Rectal smooth muscle tissue (tissue), 1 donor: ENCODE measurements around the gene MMP24OS.

Experiments
- H3K27ac ChIP-seq: one replicate; pipeline ENCODE4 v1.7.0; 2013; ENCODE audit warnings: low read depth, low read length, inconsistent platforms
- H3K27me3 ChIP-seq: one replicate; pipeline ENCODE4 v1.7.0; 2013; ENCODE audit warnings: low read length; ENCODE audit not compliant: control insufficient read depth, insufficient read depth
- H3K36me3 ChIP-seq: one replicate; pipeline ENCODE4 v1.7.0; 2013; ENCODE audit warnings: low read length; ENCODE audit not compliant: control insufficient read depth, insufficient read depth
- H3K4me1 ChIP-seq: one replicate; pipeline ENCODE4 v1.7.0; 2013; ENCODE audit warnings: low read length; ENCODE audit not compliant: control insufficient read depth, insufficient read depth
- H3K4me3 ChIP-seq: one replicate; pipeline ENCODE4 v1.7.0; 2013; ENCODE audit warnings: low read length
- H3K9ac ChIP-seq: one replicate; pipeline ENCODE4 v1.7.0; 2013; ENCODE audit warnings: low read length

The MMP24OS gene

GRCh38 chr20:35284992-35285805 is 7.3 kb upstream of the MMP24OS start:
- no peaks in the 10 kb centered on the region for H3K27me3 ChIP-seq
- peak overlapping the region; percentile 5 for H3K9ac ChIP-seq
- H3K4me3 ChIP-seq, result peak overlapping the region; percentile 72
- peaks cover 10% of the 10 kb centered on the region for H3K4me1 ChIP-seq
- H3K27ac ChIP-seq, result peak overlapping the region; percentile 79
- H3K36me3 ChIP-seq, result peaks cover 5% of the 10 kb centered on the region

- Histone ChIP-seq H3K27ac (peak within 1 kb of the TSS; percentile 79), H3K9ac (peak within 1 kb of the TSS; percentile 74), H3K4me1 (peaks cover 10% of the 10 kb centered on the region), H3K4me3 (peak within 1 kb of the TSS; percentile 72), H3K27me3 (no peaks in the 10 kb centered on the region), H3K36me3 (peaks cover 12% of the 10 kb centered on the region)
These were observed 6.5 kb upstream of the MMP24OS start, which contains the start of gene EIF6 for GRCh38 chr20:35284267-35284991. Gene EIF6, minus strand, starts transcription at chr20:35284772. Its CDS starts 285 bp downstream, at chr20:35284487.

GRCh38 chr20:35283441-35284266 is 5.7 kb upstream of the MMP24OS start:
- Histone ChIP-seq H3K36me3 (peaks cover 16% of the 10 kb centered on the region), H3K27ac (peak overlapping the region; percentile 79), H3K27me3 (no peaks in the 10 kb centered on the region), H3K4me3 (peak overlapping the region; percentile 72), H3K4me1 (peaks cover 10% of the 10 kb centered on the region), H3K9ac (peak overlapping the region; percentile 74)

GRCh38 chr20:35281506-35282101 is 3.7 kb upstream of the MMP24OS start:
- Histone ChIP-seq H3K4me3 (no peak overlapping the region), H3K36me3 (peaks cover 19% of the 10 kb centered on the region), H3K4me1 (peaks cover 10% of the 10 kb centered on the region), H3K27me3 (no peaks in the 10 kb centered on the region), H3K27ac (no peak overlapping the region), H3K9ac (no peak overlapping the region)

- peaks cover 10% of the 10 kb centered on the region for H3K4me1 ChIP-seq
- peaks cover 21% of the 10 kb centered on the region for H3K36me3 ChIP-seq
- H3K4me3 ChIP-seq, result no peak overlapping the region
- H3K9ac ChIP-seq, result no peak overlapping the region
- no peak overlapping the region for H3K27ac ChIP-seq
- H3K27me3 ChIP-seq, result no peaks in the 10 kb centered on the region
These were observed 2.6 kb upstream of the MMP24OS start for GRCh38 chr20:35280523-35280922.

GRCh38 chr20:35279533-35280174 is 1.7 kb upstream of the MMP24OS start:
- H3K36me3 ChIP-seq, result peaks cover 21% of the 10 kb centered on the region
- no peak overlapping the region for H3K4me3 ChIP-seq
- H3K9ac ChIP-seq, result no peak overlapping the region
- H3K27ac ChIP-seq, result no peak overlapping the region
- peaks cover 8% of the 10 kb centered on the region for H3K4me1 ChIP-seq
- H3K27me3 ChIP-seq, result no peaks in the 10 kb centered on the region

- peaks cover 8% of the 10 kb centered on the region for H3K4me1 ChIP-seq
- no peak overlapping the region for H3K9ac ChIP-seq
- no peaks in the 10 kb centered on the region for H3K27me3 ChIP-seq
- no peak overlapping the region for H3K27ac ChIP-seq
- H3K4me3 ChIP-seq, result no peak overlapping the region
- H3K36me3 ChIP-seq, result peaks cover 21% of the 10 kb centered on the region
These were observed 1.1 kb upstream of the MMP24OS start for GRCh38 chr20:35279040-35279439.

- H3K36me3 ChIP-seq, result peaks cover 21% of the 10 kb centered on the region
- H3K4me1 ChIP-seq, result no peaks in the 10 kb centered on the region
These were observed 795 bp downstream of the MMP24OS start for GRCh38 chr20:35277127-35277526.

GRCh38 chr20:35276408-35276807 is 1.5 kb downstream of the MMP24OS start:
- Histone ChIP-seq H3K9ac (no peak overlapping the region), H3K27ac (no peak overlapping the region), H3K36me3 (peaks cover 21% of the 10 kb centered on the region), H3K4me1 (no peaks in the 10 kb centered on the region), H3K27me3 (no peaks in the 10 kb centered on the region), H3K4me3 (peak overlapping the region; percentile 72)

More at GRCh38 chr20:35277127-35277526, 795 bp downstream of the MMP24OS start:
- peak overlapping the region; percentile 79 for H3K9ac ChIP-seq
- no peaks in the 10 kb centered on the region for H3K27me3 ChIP-seq
- H3K4me3 ChIP-seq, result peak overlapping the region; percentile 72
- H3K27ac ChIP-seq, result peak overlapping the region; percentile 92

- Histone ChIP-seq H3K36me3 (peaks cover 21% of the 10 kb centered on the region), H3K9ac (no peak overlapping the region), H3K4me3 (no peak overlapping the region), H3K27me3 (no peaks in the 10 kb centered on the region), H3K27ac (no peak overlapping the region), H3K4me1 (no peaks in the 10 kb centered on the region)
These were observed 2.1 kb downstream of the MMP24OS start for GRCh38 chr20:35275741-35276251.
